Activated naive CD4-positive, alpha-beta T cell treated with anti-CD3 and anti-CD28 coated beads, Interleukin-2, amount 50 U/mL, for 16 hours (primary cell): Measurements from ENCODE around the gene CHIT1.

Experiments
- DNase-seq: peaks from one replicate; pipeline ENCODE4 v3.0.0-alpha.2; 2020

The CHIT1 gene

DNA sequence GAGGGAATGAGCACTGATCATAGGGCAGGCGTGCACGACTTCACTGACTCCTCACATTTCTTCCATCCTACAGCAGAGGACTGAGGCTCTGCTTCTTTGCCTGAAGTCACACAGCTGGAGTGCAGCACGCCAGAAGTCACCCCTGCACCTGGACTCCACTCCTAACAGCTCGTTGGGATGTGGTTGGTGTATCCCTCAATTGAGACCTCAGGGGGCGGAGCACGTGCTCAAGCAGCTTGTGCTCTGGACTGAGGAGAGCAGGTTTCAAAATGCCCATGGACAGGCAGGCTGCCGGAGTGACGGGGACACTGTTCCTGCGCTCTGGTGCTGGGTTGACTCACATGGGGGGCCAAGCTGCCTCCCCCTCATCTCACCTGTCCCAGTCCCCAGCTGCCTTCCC lies 13.9 kb downstream of the CHIT1 start:
- DNase-seq, result no peak

DNA sequence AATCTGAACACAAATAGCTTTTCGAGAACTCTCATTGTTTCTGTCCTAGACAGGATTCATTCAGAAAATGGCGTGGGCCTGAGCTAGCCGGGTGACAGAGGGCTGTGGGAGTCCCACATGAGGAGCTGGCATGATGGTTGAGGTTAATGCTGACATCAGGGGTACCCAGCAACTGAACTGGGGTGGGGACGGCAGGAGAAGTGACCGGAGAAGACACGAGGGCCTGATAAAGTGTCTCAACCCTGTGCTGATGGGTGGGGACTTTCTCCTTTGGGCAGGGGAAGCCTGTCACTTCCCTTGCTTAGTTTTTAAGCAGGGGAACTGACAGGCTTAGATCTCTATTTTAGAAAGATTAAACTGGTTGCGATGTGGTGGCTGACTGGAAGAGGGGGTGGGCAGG lies 14.6 kb downstream of the CHIT1 start:
- DNase-seq, result no peak

DNA sequence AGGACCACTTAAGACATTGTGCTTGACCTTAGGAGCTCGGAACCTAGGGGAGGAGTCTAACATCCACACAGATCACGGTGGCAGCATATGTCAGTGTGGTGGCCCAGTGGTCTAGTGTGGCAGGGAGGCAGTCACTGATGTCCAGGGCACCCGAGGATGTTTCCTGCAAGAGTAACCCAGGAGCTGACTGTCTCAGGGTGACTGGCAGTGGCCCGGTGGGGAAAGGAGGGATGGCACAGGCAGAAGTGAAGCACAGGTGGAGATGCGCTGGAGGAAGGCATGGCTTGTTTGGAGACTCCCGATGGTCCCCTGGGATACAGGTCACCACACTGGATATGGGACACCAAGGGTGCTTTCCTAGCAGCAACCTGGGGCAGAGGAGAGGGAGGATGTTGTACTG lies 16.3 kb downstream of the CHIT1 start:
- DNase-seq, result no peak

DNA sequence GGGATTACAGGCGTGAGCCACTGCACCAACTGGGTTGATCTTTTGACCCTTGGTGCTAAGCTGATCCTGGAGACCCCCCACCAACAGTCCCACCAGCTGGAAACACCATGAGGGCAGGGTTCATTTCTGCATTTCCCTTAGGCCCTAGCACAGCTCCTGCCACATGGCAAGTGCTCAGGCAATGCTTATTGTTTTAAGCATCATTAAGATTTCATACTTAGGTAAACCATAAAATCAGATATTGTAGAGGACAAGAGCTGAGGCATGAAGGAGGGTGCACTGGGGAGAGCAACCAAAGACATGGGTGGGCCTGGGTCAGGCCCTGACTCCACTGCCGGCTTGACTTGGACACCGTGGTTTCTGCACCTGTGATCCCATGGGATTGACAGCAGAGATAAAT lies 17.7 kb downstream of the CHIT1 start:
- no peak for DNase-seq

DNA sequence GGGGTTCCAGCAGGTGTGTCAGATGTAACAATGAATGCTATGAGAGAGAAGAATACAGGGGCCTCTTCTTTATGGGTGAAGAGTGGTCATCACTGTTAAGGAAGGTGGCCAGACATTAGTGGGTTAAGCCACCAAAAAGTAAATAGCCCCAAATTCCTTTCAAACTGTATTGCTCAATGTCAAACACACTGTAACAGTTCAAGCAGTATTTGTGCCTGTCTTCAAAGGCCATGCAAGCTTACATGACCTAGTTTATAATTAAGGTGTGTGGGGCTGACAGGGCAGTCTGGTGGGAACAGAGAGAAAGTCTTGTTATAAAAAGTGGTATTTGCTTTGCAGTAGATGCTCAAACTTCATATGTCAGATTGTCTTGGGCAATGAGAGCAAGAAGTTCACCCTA lies 18.5 kb downstream of the CHIT1 start:
- DNase-seq, result no peak

DNA sequence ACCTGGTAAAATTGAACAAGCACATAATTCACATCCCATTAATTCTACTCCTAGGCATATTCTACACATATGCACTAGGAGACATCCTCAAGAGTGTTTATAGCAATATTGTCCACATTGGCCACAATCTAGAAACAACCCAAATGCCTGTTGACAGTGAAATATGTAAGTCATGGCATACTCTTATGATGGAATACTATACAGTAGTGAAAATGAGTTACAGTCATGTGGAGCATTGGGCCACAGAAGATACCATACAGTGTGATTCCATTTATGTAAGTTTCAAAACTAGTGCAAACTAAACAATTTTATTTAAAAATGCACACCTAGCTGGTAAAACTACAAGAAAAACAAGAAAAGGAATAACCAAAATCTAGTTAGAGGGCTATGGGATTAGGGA lies 19.1 kb downstream of the CHIT1 start:
- no peak for DNase-seq

DNA sequence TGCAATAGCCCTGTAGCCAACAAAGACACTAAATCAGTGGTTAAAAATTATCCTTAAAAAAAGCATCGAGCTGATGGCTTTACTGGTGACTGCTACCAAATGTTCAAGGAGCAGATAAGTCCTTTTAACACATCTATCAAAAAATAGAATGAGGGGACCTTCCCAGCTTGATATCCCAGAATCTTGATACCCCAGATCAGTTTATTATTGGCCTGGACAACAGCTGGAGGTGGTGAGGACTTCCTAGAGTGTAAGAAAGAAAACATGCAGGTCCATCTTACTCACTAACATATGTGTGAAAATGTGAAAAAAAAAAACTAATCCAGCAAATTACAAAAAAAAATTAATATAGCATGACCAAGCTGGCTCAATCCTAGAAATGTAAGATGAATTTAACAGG lies 21.3 kb downstream of the CHIT1 start:
- no peak for DNase-seq

DNA sequence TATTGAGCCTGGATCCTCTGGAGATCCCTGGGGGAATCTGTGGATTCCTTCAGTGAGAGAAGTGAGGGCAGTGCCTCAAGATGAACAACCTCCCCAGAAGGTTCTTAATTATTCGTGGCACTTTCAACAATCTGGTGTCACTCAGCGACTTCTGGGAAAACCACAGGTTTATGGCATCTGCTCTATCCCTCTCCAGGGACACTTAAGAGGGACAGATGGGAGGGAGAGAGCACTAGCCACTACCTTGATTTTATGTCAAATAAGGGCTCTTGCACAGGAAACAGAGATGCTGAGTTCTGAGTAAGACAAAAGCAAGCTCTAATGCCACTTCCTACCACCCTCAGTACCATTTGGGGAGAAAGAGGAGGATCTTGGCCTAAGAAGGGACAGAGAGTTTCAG lies 21.7 kb downstream of the CHIT1 start:
- no peak for DNase-seq

DNA sequence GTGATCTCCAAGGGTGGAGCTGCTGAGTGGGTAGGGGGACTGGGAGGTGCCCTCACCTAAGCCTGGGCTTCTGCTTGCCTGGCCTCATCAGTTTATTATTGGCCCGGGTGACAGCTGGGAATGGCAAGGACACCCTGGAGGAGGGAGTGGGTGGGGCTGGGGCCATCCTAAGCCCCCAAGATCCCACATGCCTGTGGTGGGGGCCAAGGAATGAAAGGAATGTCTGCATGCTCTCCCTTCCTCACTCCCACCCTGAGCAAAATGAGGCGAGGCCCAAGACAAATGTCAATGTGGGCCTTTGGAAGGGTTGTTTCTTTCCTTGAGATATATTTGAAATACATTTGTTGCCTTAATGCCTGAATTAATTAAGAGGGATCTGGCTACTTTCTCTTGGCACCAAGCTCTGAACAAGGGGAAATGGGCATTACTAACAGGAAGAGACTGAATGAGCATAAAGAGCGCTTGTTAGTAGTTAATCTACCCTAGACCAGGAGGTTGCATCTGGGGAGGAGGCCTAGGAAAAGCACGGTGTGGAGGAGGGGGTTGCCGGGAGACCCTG lies 23.3 kb downstream of the CHIT1 start:
- no peak for DNase-seq

DNA sequence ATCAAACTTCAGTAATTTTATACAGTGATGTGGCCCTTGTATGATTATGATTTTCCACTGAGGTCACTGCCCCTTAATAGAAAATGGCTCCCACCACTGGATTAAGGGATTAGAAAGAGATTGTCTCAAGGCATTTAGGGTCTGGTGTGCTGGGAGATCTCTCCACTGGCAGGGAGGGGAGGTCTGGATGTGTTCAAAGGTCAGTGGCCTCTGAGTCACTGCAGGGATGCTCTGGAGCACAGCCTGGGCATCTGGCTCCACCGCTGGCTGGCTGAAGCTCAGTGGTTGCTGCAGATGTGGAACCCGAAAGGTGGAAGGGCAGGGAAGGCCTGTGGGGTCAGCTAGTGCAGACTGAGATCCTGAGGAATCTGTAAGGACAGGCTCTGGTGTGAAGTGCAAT lies 24.7 kb downstream of the CHIT1 start:
- DNase-seq, result no peak

DNA sequence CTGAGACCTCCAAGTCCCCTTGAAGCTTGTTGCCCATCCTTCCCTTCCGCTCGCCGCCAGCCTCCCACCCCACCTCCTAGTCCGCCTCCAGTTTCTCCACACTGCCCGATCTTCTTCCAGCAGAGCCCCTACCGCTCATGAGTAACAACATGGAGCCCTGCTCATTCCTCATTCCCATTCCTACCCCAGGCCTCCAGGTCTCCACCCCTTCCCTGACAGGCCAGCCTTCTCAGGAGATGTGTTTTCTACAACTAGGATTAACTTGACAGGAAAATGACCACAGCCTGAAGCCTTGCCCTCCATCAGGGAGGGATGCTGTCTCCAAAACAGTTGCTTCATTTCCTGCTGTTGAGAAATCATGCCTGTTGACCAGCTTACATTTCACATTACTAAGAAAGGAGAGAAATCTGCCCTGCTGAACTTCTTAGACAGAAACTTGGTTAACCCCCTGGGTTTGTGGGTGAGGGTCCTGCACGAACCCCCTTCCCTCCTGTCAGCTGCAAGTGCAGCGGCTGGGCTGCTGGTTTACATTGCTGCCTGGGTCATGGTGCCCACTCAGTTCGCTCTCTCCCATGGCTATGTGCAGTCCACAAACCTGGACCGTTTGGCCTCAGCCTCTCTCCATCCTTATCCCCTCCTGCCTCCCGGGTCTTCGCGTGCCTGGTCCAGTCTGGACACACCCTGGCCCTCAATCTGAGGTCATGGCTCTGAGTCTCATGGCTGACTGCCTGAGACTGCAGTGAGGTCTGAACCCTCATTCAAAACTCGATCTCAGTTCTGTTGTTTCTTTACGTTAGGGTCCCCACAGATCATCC lies 26.8 kb downstream of the CHIT1 start:
- DNase-seq, result no peak

DNA sequence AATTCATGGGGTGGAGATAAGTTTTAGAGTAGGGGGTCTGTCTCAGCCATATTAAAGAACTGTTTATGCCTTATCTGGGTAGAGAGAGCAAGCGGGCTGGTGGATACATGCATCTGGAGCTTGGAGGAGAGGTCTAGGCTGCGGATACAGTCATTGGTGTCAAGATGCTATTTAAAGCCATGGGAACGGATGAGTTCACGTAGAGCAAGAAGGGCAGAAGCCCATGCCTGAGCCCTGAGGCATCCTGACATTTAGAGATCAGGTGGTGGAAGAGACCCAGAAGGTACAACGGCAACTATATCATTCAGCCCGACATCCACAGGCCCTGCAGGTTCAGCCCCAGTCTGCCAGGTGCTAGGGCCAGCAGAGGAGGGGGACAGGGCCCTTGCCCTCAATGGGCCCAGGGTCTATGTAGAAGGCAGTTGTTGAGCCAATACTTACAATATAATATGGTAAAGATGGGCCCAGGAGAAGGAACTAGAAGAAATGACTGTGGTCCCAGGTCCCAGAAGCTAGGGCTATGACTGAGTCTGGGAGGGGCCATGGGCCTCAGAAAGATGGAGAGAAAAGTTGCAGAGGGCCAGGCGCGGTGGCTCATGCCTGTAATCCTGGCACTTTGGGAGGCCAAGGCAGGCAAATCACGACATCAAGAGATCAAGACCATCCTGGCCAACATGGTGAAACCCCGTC lies 27.8 kb downstream of the CHIT1 start:
- DNase-seq, result no peak

DNA sequence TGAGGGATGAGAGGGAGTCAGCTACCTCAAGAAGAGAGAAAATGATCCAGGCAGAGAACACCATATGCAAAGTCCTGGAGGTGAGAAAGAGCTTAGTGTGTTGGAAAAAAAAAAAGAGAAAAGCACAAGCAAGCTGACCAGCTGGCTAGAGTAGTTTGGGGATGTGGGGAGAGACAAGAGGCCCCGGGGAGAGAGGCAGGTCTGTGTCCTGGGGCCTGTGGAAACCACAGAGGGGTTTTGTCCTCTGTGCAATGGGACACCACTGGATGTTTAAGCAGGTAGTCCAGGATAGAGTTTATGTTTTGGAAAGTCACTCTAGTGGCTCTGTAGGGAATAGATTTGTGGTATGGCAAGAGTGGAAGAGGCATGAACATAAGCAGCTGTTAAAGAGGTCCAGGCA lies 28.6 kb downstream of the CHIT1 start:
- DNase-seq, result no peak

DNA sequence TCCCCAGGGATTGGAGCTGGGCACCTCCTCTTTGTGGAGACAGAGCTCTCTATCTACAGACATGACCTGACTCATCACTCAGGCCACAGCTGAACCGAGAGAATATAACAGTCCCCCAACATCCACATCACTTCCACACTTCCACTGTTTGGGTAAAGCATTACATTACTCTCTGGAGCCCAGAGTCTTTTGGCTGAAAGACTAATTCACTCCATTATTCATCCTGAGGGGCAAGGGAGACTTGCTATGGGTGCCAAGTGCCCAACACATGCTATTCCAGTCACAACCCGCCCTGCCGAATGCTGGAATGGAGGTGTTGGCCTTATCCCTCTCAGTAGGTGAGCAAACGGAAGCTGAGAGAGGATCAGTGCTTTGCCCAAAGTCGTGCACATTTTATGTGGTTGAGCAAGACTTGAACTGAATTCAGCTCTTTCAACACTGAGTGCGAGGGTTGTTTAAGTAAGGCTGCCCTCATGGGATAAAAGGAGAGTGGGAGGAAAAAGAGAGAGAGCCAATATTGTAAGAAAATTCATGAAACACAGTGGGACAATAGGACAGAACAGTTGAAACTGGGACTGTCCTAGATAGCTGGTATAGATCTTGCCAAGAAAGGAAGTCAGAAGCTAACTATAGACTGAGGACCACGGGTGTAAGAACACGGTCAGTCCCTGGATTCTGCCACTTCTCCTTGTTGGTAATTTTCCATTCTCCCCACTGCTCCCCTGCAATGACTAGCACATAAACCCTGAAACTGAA lies 29.5 kb downstream of the CHIT1 start:
- DNase-seq, result no peak

DNA sequence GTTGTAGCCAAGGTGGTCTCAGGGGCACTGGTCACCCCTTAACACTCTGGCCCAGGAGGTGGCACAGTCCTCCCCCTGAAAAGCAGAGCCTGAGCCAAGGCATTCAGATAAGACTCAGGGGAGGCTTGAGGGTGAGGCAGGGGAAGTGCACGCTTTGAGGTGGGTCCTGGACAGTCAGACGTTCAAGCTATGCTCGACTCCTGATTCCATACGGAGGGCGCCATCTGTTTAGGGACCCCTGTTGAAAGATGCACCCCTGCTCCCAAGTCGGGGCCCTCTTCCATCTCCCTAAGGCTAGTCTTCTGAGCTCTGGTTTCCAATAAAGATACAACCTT lies 30.0 kb downstream of the CHIT1 start:
- no peak for DNase-seq

DNA sequence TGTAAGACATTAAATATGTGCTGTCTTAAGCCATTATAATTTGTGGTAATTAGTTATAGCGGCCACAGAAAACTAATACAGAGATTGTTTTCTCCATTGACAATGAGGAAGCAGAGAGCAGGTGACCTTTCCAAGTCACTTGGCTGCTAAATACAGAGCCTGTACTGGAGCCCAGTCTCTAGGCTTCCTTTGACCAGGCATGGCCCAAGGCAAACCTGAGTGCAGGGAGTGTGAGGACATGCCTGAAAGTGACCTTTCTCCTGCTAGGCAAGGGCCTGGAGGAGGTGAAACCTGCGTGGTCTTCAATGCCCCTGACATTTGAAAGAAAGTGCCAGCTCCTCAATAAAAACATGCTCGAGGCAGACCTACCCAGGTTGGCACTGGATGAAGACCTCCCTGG lies 30.5 kb downstream of the CHIT1 start:
- no peak for DNase-seq

DNA sequence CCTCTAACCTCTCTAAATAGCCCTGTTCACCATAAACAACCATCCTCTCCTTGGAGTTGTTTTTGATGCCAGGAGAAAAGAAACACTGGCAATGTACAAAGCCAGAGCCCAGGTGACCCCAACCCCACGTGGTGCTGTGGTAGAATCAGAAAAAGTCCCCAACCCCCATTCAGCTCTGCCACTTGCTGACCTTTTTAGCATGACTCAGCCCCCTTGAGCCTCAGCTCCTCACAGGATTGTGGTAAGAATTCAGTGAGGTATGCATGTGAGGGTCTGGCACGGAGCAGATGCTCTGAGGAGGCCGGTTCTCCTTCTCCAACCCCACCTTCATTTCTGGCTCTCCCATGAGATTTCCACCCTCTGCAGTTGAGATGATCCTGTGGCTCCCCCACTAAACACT lies 31.8 kb downstream of the CHIT1 start:
- no peak for DNase-seq

DNA sequence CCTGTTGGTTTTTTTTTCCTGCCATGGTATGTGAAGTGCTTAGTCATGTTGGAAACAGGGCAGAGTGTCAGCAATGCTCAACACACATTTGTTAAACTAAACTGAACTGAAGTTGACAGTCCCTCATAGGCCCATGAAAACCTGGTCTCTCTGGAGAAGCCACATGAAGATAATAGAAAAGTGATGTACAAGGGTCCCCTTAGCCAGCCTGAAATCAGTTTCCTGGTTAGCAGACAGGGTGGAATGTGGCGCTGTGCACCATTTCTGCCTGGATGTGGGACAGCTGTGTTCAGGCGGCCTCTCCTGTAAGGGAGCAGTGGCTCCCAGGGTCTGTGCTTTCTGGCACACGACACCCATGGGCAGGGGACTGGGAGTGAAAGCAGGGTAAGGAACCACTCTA lies 33.1 kb downstream of the CHIT1 start:
- no peak for DNase-seq

DNA sequence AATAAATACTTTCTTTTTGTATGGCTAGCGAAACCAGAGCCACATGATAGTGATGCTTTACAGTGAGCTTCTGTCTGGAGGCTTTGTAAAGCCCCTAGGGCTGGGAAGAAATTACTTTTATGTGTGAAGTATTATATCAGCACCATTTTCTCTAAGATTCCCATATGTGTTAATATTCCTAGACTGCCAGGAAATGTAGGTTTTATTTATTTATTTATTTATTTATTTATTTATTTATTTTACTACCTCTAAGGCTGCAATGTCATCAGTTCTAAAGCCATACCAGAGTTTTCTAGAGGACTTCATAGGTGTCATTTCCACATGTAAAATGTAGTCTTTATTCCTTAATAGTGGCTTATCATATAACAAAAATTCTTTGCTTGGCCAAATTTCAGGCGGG lies 38.5 kb downstream of the CHIT1 start:
- no peak for DNase-seq

DNA sequence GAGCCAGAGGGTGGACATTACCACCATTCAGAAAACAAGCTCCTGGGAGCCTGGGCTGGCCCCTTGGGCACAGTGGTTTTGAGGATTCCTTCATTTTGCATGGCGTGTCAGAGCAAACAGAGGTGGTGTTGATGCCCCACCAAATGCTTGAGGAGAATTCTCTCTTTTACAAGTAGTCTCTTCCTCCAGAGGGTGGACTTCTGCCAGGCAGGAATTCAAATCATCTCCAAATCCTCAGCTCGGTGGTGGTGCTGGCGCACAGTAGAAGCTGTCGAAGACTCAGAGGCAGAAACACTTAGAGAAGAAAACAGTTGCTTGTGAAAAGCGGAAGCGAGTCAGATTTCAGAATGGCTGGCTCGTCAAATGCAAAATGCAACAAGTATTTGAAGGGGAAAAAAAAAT lies 39.5 kb downstream of the CHIT1 start:
- no peak for DNase-seq

DNA sequence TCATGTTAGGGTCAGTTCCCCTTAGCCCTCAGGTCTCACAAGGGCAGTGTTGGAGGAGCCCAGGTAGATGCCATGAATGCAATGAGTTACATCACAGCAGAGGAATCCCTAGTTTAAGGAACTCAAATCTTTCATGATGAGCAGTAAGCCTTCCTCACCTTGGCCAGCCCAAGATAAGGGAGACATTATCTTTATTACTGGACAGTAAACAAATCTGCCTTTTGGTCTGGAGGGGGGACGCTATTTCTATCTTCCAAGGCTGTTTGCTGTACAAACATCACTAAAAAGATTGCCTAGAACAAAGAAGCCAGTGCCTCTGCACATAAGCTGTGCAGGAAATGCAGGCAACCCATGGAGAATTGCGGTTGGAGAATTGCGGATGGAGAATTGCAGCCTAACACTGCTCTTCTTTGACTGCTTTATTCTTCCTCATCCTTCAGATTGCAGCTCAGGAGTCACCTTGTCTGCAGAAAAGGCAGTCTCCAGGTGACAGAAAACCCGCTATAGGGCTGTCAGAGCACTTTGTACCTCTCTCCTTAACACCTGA lies 40.7 kb downstream of the CHIT1 start:
- no peak for DNase-seq

DNA sequence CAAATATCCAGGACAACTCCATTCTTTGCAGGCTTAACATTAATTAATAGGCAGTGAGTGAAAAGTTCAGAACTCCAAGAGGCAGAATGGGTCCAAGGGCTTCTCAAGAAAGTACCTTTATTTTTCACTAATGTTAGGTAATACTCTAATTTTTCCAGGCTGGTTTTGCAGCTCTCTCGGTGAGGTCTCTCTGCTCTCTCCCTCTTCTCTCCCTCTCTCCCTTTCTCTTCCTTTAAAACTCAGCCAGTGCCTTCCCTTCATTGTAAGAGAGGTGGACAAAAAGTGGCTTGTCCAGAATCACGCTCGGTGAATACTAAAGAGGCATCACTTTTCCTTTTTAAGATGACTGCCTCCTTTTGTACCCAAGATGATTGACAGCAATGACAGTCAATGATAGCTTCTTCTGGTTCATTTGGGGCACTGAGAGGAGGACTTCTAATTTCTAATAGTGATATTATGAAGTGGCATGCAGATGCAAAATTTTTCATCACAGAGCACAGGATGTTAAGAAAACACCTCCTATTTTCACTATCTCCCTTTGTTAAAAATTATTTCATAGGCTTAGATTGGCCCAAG lies 41.7 kb downstream of the CHIT1 start:
- no peak for DNase-seq

DNA sequence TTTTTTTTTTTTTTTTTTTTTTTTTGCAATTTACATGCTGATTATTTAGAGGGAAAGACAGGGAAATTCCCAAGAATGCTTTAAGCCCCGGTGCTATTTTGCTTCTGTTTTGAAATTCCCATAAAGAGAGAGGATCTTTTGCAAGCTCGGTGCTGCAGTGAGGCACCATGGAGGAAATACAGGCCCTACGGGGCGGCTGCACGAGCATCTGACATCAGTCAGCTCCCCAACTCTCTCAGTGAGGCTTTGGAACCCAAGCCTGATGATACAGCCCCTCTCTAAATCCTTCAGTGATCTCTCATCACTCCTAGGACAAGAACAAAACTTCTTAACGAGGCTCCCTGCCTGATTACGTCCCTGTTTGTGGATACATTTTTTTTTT lies 42.2 kb downstream of the CHIT1 start:
- DNase-seq, result no peak
